HepG2 (cell line): Measurements from ENCODE around the gene AP3B1. TPM values are rescaled to one million over a fixed set of nuclear protein-coding genes. Genes with fewer than 3 reads are reported as not detected.
"Not testable (repeated sequence)": the region's sequence is repeated elsewhere in the genome, so short reads cannot be mapped to it uniquely, and the experiment has no call there.

Experiments used
- ATAC-seq: fragments of 200-7000 bp; cut with Tn5 transposase; 3 replicates; pipeline ENCODE4 v1.9.1; 2020; ENCODE audit warnings: mild to moderate bottlenecking, moderate library complexity
- BruUV-seq: library from RNA; stranded (reverse); fragments of 400-500 nt; replicated peaks from 2 replicates; lab custom pipeline; 2021; lab: Mats Ljungman, UMichigan
- CTCF ChIA-PET: fragments of 300-600 bp; formaldehyde crosslinking; extraction: SDS; loops from one replicate; lab custom pipeline; 2021; ENCODE audit warnings: low total read pairs, inconsistent platforms, low intra/inter-chr PET ratio; lab: Yijun Ruan, JAX
- POLR2A ChIA-PET: fragments of 350-600 bp; sonication (Branson Sonifier 250); formaldehyde crosslinking; loops from one replicate; lab custom pipeline; 2020; ENCODE audit warnings: antibody characterized with exemption, inconsistent platforms; lab: Yijun Ruan, JAX
- DNase-seq: peaks from one replicate; pipeline ENCODE4 v3.0.0-alpha.2; 2015; ENCODE audit warnings: low spot score
- FAIRE-seq: peaks from 3 replicates; lab custom pipeline; 2011; peaks lifted over from hg19 to GRCh38; lab: Jason Lieb, UNC
- H2AFZ ChIP-seq: one replicate; pipeline ENCODE4 v1.6.1; 2011; ENCODE audit warnings: low read length, inconsistent platforms
- H3K27ac ChIP-seq: fragments of 300-600 bp; 3 replicates; pipeline ENCODE4 v1.8.0; 2011; ENCODE audit warnings: mixed run types, mild to moderate bottlenecking, mixed read lengths, low read length, inconsistent platforms; ENCODE audit not compliant: insufficient read depth; ENCODE audit errors: extremely low read length
- H3K27me3 ChIP-seq, 2 experiments: fragments of 200-600 bp in 1 of 2; 2 replicates in 1 of 2; 3 replicates in 1 of 2; pipeline versions ENCODE4 v1.6.0 to v1.8.0; 2011; ENCODE audit warnings: low read length in 2 of 2, mild to moderate bottlenecking in 2 of 2, moderate library complexity in 2 of 2, inconsistent platforms in 1 of 2; ENCODE audit not compliant: insufficient read depth in 2 of 2, control insufficient read depth in 1 of 2
- H3K36me3 ChIP-seq, 2 experiments: fragments of 200-600 bp in 1 of 2; replicated peaks in 1 of 2; 2 replicates in 1 of 2; 3 replicates in 1 of 2; pipeline versions ENCODE4 v1.5.1 to v1.8.0; 2011; ENCODE audit warnings: low read length in 2 of 2, inconsistent platforms in 1 of 2; ENCODE audit not compliant: insufficient read depth in 2 of 2, control insufficient read depth in 1 of 2
- H3K4me1 ChIP-seq: 2 replicates; pipeline ENCODE4 v1.5.1; 2012; ENCODE audit warnings: low read length, inconsistent platforms; ENCODE audit not compliant: insufficient read depth
- H3K4me2 ChIP-seq: 2 replicates; pipeline ENCODE4 v1.6.0; 2011; ENCODE audit warnings: low read depth, low read length, inconsistent platforms
- H3K4me3 ChIP-seq, 3 experiments: fragments of 200-600 bp in 1 of 3; sonication (generic), shearing (Covaris generic) in 1 of 3; replicated peaks in 1 of 3; 2 replicates each; pipeline ENCODE4 v1.5.1; 2011 to 2016; ENCODE audit warnings: low read length in 3 of 3, inconsistent platforms in 2 of 3, low read depth in 2 of 3, mild to moderate bottlenecking in 2 of 3, control low read depth in 1 of 3, mixed read lengths in 1 of 3; ENCODE audit not compliant: insufficient read depth in 1 of 3
- H3K79me2 ChIP-seq: one replicate; pipeline ENCODE4 v1.6.1; 2011; ENCODE audit warnings: low read length, inconsistent platforms; ENCODE audit not compliant: insufficient read depth
- H3K9ac ChIP-seq: 2 replicates; pipeline ENCODE4 v1.6.0; 2011; ENCODE audit warnings: mild to moderate bottlenecking, low read depth, low read length, inconsistent platforms; ENCODE audit not compliant: insufficient read depth
- H3K9me3 ChIP-seq: 2 replicates; pipeline ENCODE4 v1.5.1; 2012; ENCODE audit warnings: mild to moderate bottlenecking, low read length
- H4K20me1 ChIP-seq: 2 replicates; pipeline ENCODE4 v1.6.0; 2011; ENCODE audit warnings: inconsistent platforms, mild to moderate bottlenecking, low read length, moderate library complexity; ENCODE audit not compliant: insufficient read depth
- ATM ChIP-seq: fragments of 450-650 bp; IDR thresholded peaks from 2 replicates; pipeline ENCODE4 v1.7.1; 2017; ENCODE audit warnings: mild to moderate bottlenecking, borderline replicate concordance
- CCDC6 ChIP-seq: sonication (generic); formaldehyde crosslinking; IDR thresholded peaks from 2 replicates; pipeline ENCODE4 v1.8.1; 2022; ENCODE audit warnings: mild to moderate bottlenecking, missing genetic modification reagents, moderate library complexity
- FOXC1 ChIP-seq: sonication (generic); formaldehyde crosslinking; IDR thresholded peaks from 2 replicates; pipeline ENCODE4 v1.8.0; 2022; ENCODE audit warnings: mild to moderate bottlenecking, missing genetic modification reagents, borderline replicate concordance
- HCFC1 ChIP-seq: fragments of 150-350 bp; IDR thresholded peaks from 2 replicates; pipeline ENCODE4 v1.6.1; 2014; ENCODE audit warnings: low read depth, low read length
- HNF4G ChIP-seq, 2 experiments: sonication (generic) in 1 of 2; formaldehyde crosslinking in 1 of 2; IDR thresholded peaks; 2 replicates each; pipeline versions ENCODE4 v1.4.0 to v1.6.1; 2011 to 2020; ENCODE audit warnings: borderline replicate concordance in 2 of 2, low read depth in 2 of 2, mild to moderate bottlenecking in 2 of 2, low read length in 1 of 2, missing genetic modification reagents in 1 of 2, moderate library complexity in 1 of 2
- SIX4 ChIP-seq: sonication (generic); formaldehyde crosslinking; IDR thresholded peaks from 2 replicates; pipeline ENCODE4 v1.4.0; 2020; ENCODE audit warnings: missing genetic modification reagents
- SYNCRIP ChIP-seq: fragments of 200-400 bp; formaldehyde crosslinking; IDR thresholded peaks from 2 replicates; pipeline ENCODE4 v1.6.1; 2018; ENCODE audit warnings: mild to moderate bottlenecking, low read depth, low read length; ENCODE audit not compliant: insufficient read depth
- ZBTB7A ChIP-seq: sonication (generic); formaldehyde crosslinking; IDR thresholded peaks from 2 replicates; pipeline ENCODE4 v1.8.0; 2022; ENCODE audit warnings: mild to moderate bottlenecking, missing genetic modification reagents
- ZNF124 ChIP-seq: sonication (generic); formaldehyde crosslinking; IDR thresholded peaks from 2 replicates; pipeline ENCODE4 v1.4.0; 2020; ENCODE audit warnings: missing genetic modification reagents
- ZNF468 ChIP-seq: sonication (generic); formaldehyde crosslinking; IDR thresholded peaks from 2 replicates; pipeline ENCODE4 v1.8.0; 2022; ENCODE audit warnings: mild to moderate bottlenecking, moderate library complexity, missing genetic modification reagents
- ZNF710 ChIP-seq: sonication (generic); formaldehyde crosslinking; IDR thresholded peaks from 2 replicates; pipeline ENCODE4 v1.5.0; 2020; ENCODE audit warnings: mild to moderate bottlenecking, missing genetic modification reagents, borderline replicate concordance
- WGBS: methylation state at CpG from one replicate; pipeline ENCODE4 v1.1.6; 2017; ENCODE audit warnings: low lambda C conversion rate; 5-methylcytosine and 5-hydroxymethylcytosine counted together
- in situ Hi-C: cut with HindIII; loops from 2 replicates; pipeline ENCODE4 v1.10.0; 2017; ENCODE audit warnings: low pct_unique_long_range_greater_than_20kb; ENCODE audit not compliant: extremely low pct_ligation_motif_present
- intact Hi-C: fragments of 100-400 bp; cut with micrococcal nuclease; formaldehyde crosslinking; loops from one replicate; pipeline ENCODE4 v1.10.0; 2022; ENCODE audit not compliant: unreplicated experiment
- polyA plus RNA-seq, 8 experiments: library from polyadenylated mRNA; depleted of rRNA in 3 of 8; stranded (reverse) in 7 of 8; unstranded in 1 of 8; fragments of >200 nt; fragmentation: Illumina TruSeq in 4 of 8; extraction: Trizol in 4 of 8; gene quantifications; 2 replicates each; pipeline versions ENCODE4 v1.2.1 to v1.2.3, GENCODE V29; 2011 to 2016; ENCODE audit warnings: low read depth in 4 of 8, missing spikeins in 1 of 8, mixed read lengths in 1 of 8; ENCODE audit not compliant: insufficient read depth in 1 of 8
- total RNA-seq, 5 experiments: library from RNA; depleted of rRNA; stranded (reverse); fragments of >200 nt; fragmentation: Illumina TruSeq; extraction: Trizol; gene quantifications; 2 replicates each; pipeline ENCODE4 v1.2.3, GENCODE V29; 2016; ENCODE audit warnings: low read depth in 1 of 5
- TF ChIP-seq, protein P1 (sequence below): sonication (generic); formaldehyde crosslinking; IDR thresholded peaks from 2 replicates; pipeline ENCODE4 v1.5.0; 2020; ENCODE audit warnings: mild to moderate bottlenecking, missing genetic modification reagents
- TF ChIP-seq, protein P2 (sequence below): IDR thresholded peaks from 2 replicates; pipeline ENCODE4 v1.6.1; 2016; ENCODE audit warnings: missing biosample characterization, missing genetic modification reagents, low read depth

AP3B1 gene
- total and polyA plus RNA-seq, 2 of the 13 experiments (the other 11 are each of a cell fraction or from before 2014, with no cell fraction given), result 37.7 to 51.2 TPM

DNA sequence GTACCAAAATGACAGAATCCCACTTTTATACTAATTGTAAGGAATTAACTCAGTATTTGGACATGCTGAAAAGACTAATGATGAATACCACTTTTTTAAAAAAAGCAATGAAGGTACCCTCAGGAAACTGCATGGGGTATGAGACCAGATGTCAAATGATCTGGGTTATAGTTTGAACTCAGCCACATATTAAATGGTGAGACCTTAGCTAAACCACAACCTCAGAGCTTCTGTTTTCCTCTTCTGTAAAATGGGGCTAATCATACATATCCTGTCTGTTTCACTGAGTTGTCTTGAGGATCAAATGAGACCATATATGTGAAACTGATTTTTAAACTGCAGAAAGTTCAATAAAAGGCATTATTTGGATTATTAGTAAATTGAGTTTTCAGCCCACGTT is 238.4 kb downstream of the AP3B1 start (continued):
- TF ChIP-seq SYNCRIP (no peak), HCFC1 (no peak), HNF4G (IDR thresholded peaks at IDR 0.05; ENCODE audit: borderline replicate concordance, low read depth, low read length) (no peak), HNF4G (CRISPR knock-in tag; IDR thresholded peaks at IDR 0.05; ENCODE audit: borderline replicate concordance, low read depth) (no peak), ZNF710 (CRISPR knock-in tag) (no peak), ZBTB7A (no peak), ATM (no peak)
- TF ChIP-seq, protein P1, sequence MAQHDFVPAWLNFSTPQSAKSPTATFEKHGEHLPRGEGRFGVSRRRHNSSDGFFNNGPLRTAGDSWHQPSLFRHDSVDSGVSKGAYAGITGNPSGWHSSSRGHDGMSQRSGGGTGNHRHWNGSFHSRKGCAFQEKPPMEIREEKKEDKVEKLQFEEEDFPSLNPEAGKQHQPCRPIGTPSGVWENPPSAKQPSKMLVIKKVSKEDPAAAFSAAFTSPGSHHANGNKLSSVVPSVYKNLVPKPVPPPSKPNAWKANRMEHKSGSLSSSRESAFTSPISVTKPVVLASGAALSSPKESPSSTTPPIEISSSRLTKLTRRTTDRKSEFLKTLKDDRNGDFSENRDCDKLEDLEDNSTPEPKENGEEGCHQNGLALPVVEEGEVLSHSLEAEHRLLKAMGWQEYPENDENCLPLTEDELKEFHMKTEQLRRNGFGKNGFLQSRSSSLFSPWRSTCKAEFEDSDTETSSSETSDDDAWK (CRISPR knock-in tag), result no peak
- TF ChIP-seq, protein P2, sequence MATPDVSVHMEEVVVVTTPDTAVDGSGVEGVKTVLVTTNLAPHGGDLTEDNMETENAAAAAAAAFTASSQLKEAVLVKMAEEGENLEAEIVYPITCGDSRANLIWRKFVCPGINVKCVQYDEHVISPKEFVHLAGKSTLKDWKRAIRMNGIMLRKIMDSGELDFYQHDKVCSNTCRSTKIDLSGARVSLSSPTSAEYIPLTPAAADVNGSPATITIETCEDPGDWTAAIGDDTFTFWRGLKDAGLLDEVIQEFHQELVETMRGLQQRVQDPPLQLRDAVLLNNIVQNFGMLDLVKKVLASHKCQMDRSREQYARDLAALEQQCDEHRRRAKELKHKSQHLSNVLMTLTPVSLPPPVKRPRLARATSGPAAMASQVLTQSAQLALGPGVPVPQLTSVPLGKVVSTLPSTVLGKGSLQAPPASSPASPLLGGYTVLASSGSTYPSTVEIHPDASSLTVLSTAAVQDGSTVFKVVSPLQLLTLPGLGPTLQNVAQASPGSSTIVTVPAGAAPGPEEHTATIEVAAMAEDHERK (CRISPR knock-in tag), result no peak

- DNase-seq (no peak), FAIRE-seq (no peak), ATAC-seq (no peak)
- ChIA-PET CTCF (no interaction called here), POLR2A (no interaction called here)
- 84% methylated on average over 4 of the region's 4 CpGs for WGBS
- no peaks in the 10 kb centered on the region for H3K36me3 ChIP-seq
- in situ Hi-C loops, result no loop called here
- no peak overlapping the region for H3K27ac ChIP-seq
- no peak for TF ChIP-seq ZNF124 (CRISPR knock-in tag)
- no peak for TF ChIP-seq SIX4 (CRISPR knock-in tag)
- TF ChIP-seq CCDC6 (CRISPR knock-in tag), result no peak
- no peak for TF ChIP-seq FOXC1 (CRISPR knock-in tag)
- TF ChIP-seq ZNF468, result no peak
- H3K79me2 ChIP-seq, result no peaks in the 10 kb centered on the region
- H3K9ac ChIP-seq, result no peak overlapping the region
- H3K4me3 ChIP-seq, result no peak overlapping the region
- H4K20me1 ChIP-seq, result no peaks in the 10 kb centered on the region
- no TSS peak for BruUV-seq
- H3K4me1 ChIP-seq, result no peaks in the 10 kb centered on the region
- H2AFZ ChIP-seq, result no peak overlapping the region
- H3K27me3 ChIP-seq, result no peaks in the 10 kb centered on the region
- no peaks in the 10 kb centered on the region for H3K9me3 ChIP-seq
- H3K4me2 ChIP-seq, result no peak overlapping the region
- intact Hi-C loops, result no loop called here
These were observed 243.6 kb downstream of the AP3B1 start for GRCh38 chr5:78050888-78051287.

- BruUV-seq, DNase-seq, intact Hi-C loops, H3K9me3 ChIP-seq, POLR2A ChIA-PET, in situ Hi-C loops, H3K36me3 ChIP-seq, H2AFZ ChIP-seq, FAIRE-seq, H3K9ac ChIP-seq, H3K4me2 ChIP-seq, H3K4me3 ChIP-seq, H4K20me1 ChIP-seq, H3K27ac ChIP-seq, H3K27me3 ChIP-seq, H3K4me1 ChIP-seq, ATAC-seq, CTCF ChIA-PET, H3K79me2 ChIP-seq: not testable (repeated sequence)
- 97% methylated on average over 2 of the region's 2 CpGs for WGBS
These were observed 247.7 kb downstream of the AP3B1 start for GRCh38 chr5:78046823-78047222.
